ENCODE results near the gene KIF26B. TPM values are rescaled to one million over a fixed set of nuclear protein-coding genes. Genes with fewer than 3 reads are reported as not detected.

KIF26B gene
- total RNA-seq, 2 experiments from 2014 or later = 0.60 to 0.84 TPM

- H3K36me3 Mint-ChIP-seq = no peaks in the 10 kb centered on the region
- no peak overlapping the region for H3K4me3 Mint-ChIP-seq
- peaks cover 28% of the 10 kb centered on the region for H3K27me3 Mint-ChIP-seq
- H3K9me3 Mint-ChIP-seq = peaks cover 8% of the 10 kb centered on the region
- DNase-seq = no peak
- H3K27ac Mint-ChIP-seq = no peak overlapping the region
- peaks cover 9% of the 10 kb centered on the region for H3K4me1 Mint-ChIP-seq
Measured at GRCh38 chr1:245201827-245202226, 47.0 kb downstream of the KIF26B start.

DNA sequence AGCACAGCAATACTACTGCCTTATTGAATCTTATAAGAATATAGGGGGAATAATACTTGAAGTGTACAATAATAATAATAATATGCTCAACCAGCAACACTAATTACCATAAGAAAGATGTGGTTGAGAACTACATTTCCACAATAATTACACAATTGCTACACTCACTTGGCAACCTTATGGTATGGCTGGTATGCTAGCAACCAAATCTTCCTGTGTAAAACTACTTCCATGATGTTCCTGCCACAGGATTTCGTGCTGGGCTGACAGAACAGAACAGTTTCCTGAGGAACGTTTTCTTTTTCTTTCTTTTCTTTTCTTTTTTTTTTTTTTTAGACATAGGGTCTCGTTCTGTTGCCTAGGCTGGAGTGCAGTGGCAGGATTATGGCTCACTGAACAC is 50.6 kb downstream of the KIF26B start:
- DNase-seq = no peak
- Mint-ChIP-seq H3K4me3 (no peak overlapping the region), H3K4me1 (peaks cover 3% of the 10 kb centered on the region), H3K9me3 (peaks cover 16% of the 10 kb centered on the region), H3K27ac (no peak overlapping the region), H3K27me3 (peaks cover 3% of the 10 kb centered on the region), H3K36me3 (no peaks in the 10 kb centered on the region)

GRCh38 chr1:245205864-245206263 is 51.1 kb downstream of the KIF26B start:
- H3K36me3 Mint-ChIP-seq = no peaks in the 10 kb centered on the region

GRCh38 chr1:245207056-245207638 is 52.4 kb downstream of the KIF26B start:
- Mint-ChIP-seq H3K27me3 (no peaks in the 10 kb centered on the region), H3K4me1 (no peaks in the 10 kb centered on the region), H3K27ac (no peak overlapping the region), H3K9me3 (peaks cover 16% of the 10 kb centered on the region), H3K36me3 (no peaks in the 10 kb centered on the region), H3K4me3 (no peak overlapping the region)
- DNase-seq = no peak

More at GRCh38 chr1:245205864-245206263, 51.1 kb downstream of the KIF26B start:
- Mint-ChIP-seq H3K9me3 (peaks cover 16% of the 10 kb centered on the region), H3K27me3 (no peaks in the 10 kb centered on the region), H3K4me3 (no peak overlapping the region), H3K27ac (no peak overlapping the region), H3K4me1 (peaks cover 3% of the 10 kb centered on the region)
- no peak for DNase-seq

GRCh38 chr1:245207801-245208200 is 53.0 kb downstream of the KIF26B start:
- H3K27me3 Mint-ChIP-seq = no peaks in the 10 kb centered on the region
- DNase-seq = no peak
- no peaks in the 10 kb centered on the region for H3K36me3 Mint-ChIP-seq
- H3K27ac Mint-ChIP-seq = no peak overlapping the region
- H3K4me3 Mint-ChIP-seq = no peak overlapping the region
- no peaks in the 10 kb centered on the region for H3K4me1 Mint-ChIP-seq
- H3K9me3 Mint-ChIP-seq = peaks cover 16% of the 10 kb centered on the region

DNA sequence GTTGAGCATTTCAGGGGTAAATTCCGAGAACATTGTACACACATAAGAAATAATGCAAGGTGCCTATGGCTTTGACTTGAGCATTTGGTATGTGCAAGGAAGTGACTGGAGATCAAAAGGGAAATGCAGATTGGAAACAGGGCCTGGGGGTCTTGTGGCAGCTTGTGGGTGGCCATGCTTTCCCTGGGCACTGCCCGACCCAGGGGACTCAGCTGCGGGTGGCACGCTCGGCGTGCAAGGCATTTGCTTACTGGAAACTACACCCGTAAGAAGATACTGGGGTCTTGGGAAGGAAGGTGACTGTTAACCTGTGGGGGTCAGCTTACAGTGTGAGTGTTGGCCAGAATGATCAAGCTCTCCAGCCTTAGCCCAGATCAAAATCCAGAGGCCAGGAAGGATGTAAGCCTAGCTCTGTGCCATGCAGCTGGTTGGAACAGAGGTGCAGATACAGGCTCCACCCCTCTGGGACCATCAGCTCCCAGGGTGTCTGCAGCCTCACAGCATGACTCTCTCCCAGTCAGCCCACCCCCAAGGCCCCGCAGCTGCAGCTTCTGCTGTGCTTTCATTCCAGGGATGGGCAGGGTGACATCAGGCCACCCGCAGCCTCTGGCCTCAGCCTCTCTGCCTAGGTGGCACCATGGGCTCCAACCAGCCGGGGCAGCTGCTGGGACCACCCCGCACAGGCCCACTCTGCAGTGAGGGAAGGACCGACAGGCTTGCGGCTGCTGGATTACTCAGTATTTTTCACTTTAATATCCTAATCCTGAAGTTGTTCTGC is 55.1 kb downstream of the KIF26B start:
- H3K27ac Mint-ChIP-seq = no peak overlapping the region
- no peaks in the 10 kb centered on the region for H3K4me1 Mint-ChIP-seq
- H3K4me3 Mint-ChIP-seq = no peak overlapping the region
- H3K36me3 Mint-ChIP-seq = no peaks in the 10 kb centered on the region
- peaks cover 16% of the 10 kb centered on the region for H3K9me3 Mint-ChIP-seq
- DNase-seq = no peak
- H3K27me3 Mint-ChIP-seq = no peaks in the 10 kb centered on the region

DNA sequence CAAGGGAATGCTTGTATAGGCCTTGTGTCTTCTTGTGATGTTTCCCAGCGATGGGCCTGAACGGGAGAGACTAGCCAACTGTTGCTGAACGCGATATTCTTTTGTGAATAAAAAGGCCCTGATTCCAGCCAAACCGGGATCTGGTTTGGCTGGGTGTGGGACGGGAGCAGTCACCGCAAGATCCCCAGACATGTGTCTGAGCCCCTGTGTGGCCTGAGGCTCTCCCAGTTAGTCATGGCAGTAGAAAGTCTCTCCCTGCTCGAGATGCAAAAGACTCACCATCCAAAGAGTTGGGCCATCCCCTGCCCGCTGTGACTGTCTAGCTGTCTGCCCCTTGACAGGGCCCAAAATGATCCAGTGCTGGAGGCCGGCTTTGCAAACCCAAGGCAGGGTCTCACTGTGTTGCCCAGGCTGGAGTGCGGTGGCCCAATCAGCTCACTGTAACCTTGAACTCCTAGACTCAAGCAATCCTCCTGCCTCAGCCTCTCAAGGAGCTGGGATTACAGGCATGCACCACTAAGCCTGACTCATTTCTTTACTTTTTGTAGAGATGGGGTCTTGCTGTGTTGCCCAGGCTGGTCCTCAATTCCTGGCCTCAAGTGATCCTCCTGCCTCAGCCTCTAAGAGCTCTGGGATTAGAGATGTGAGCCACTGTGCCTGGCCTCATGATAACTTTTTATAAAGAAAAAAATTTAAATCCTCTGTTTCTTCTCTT is 56.4 kb downstream of the KIF26B start:
- Mint-ChIP-seq H3K4me1 (no peaks in the 10 kb centered on the region), H3K4me3 (no peak overlapping the region), H3K36me3 (no peaks in the 10 kb centered on the region), H3K9me3 (peaks cover 13% of the 10 kb centered on the region), H3K27ac (no peak overlapping the region), H3K27me3 (no peaks in the 10 kb centered on the region)
- no peak for DNase-seq

DNA sequence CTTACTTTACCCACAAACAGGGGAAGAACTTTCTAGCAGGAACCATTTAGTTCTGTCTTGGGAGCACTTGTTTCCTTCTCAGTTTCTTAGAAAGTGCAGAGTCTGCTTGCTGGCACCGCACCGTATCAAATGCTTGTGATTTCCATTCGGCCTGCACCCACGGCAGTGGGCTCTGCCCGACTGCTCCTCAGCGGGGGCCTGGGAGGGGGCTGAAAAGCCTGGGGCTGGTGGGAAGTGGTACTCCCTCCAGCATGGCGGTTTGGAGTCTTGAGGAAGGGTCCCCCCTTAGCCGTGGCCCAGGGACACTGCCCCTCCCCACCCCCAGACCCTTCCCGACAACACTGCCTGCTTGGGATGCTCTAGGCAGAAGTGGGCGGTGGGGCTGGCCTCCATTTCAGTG is 57.0 kb downstream of the KIF26B start:
- no peak for DNase-seq
- Mint-ChIP-seq H3K36me3 (no peaks in the 10 kb centered on the region), H3K27me3 (no peaks in the 10 kb centered on the region), H3K4me3 (no peak overlapping the region), H3K9me3 (peaks cover 9% of the 10 kb centered on the region), H3K27ac (no peak overlapping the region), H3K4me1 (no peaks in the 10 kb centered on the region)

- H3K4me3 Mint-ChIP-seq = no peak overlapping the region
- no peaks in the 10 kb centered on the region for H3K4me1 Mint-ChIP-seq
- H3K27ac Mint-ChIP-seq = no peak overlapping the region
- DNase-seq = no peak
- peaks cover 4% of the 10 kb centered on the region for H3K9me3 Mint-ChIP-seq
- no peaks in the 10 kb centered on the region for H3K27me3 Mint-ChIP-seq
- no peaks in the 10 kb centered on the region for H3K36me3 Mint-ChIP-seq
Measured at GRCh38 chr1:245212221-245212710, 57.5 kb downstream of the KIF26B start.

GRCh38 chr1:245213066-245213831 is 58.5 kb downstream of the KIF26B start:
- H3K4me1 Mint-ChIP-seq = no peaks in the 10 kb centered on the region
- peaks cover 3% of the 10 kb centered on the region for H3K27me3 Mint-ChIP-seq
- no peak overlapping the region for H3K4me3 Mint-ChIP-seq
- no peaks in the 10 kb centered on the region for H3K9me3 Mint-ChIP-seq
- no peak for DNase-seq
- no peaks in the 10 kb centered on the region for H3K36me3 Mint-ChIP-seq
- no peak overlapping the region for H3K27ac Mint-ChIP-seq

DNA sequence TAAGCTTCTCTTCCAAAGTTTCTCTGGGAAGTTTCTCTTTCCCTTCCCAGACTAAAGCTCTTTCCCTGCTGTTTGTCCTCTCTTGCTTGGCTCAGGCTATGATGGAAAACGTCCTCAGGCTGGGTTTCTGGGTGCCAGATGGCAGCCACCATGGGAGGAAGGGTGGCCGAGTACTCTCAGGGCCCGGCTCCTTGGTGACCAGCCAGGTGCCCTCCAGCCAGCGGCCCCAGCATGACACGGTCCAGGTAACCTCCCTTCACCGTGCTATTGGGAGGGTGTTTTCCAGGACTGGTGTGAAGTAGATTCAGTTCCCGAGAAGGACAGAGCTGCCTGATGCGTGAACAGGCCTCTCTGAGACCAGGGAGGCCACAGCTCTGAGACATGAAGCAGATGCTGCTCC is 60.3 kb downstream of the KIF26B start:
- Mint-ChIP-seq H3K36me3 (no peaks in the 10 kb centered on the region), H3K4me1 (no peaks in the 10 kb centered on the region), H3K9me3 (no peaks in the 10 kb centered on the region), H3K27ac (no peak overlapping the region), H3K27me3 (peaks cover 3% of the 10 kb centered on the region), H3K4me3 (no peak overlapping the region)
- no peak for DNase-seq

GRCh38 chr1:245216366-245217115 is 61.8 kb downstream of the KIF26B start:
- no peak for DNase-seq
- Mint-ChIP-seq H3K36me3 (no peaks in the 10 kb centered on the region), H3K4me3 (no peak overlapping the region), H3K27ac (no peak overlapping the region), H3K9me3 (no peaks in the 10 kb centered on the region), H3K4me1 (no peaks in the 10 kb centered on the region), H3K27me3 (peaks cover 3% of the 10 kb centered on the region)

- H3K27ac Mint-ChIP-seq = no peak overlapping the region
- H3K9me3 Mint-ChIP-seq = no peaks in the 10 kb centered on the region
- no peak for DNase-seq
- no peaks in the 10 kb centered on the region for H3K36me3 Mint-ChIP-seq
- peaks cover 3% of the 10 kb centered on the region for H3K27me3 Mint-ChIP-seq
- no peaks in the 10 kb centered on the region for H3K4me1 Mint-ChIP-seq
- no peak overlapping the region for H3K4me3 Mint-ChIP-seq
Measured at GRCh38 chr1:245217853-245218608, 63.2 kb downstream of the KIF26B start.
